NOMO-1 treated with dmso at 0.1 percent for 144 hours (cell line): ENCODE results near the gene KRTAP2-3.
"Not testable (repeated sequence)": the region's sequence is repeated elsewhere in the genome, so short reads cannot be mapped to it uniquely, and the experiment has no call there.

Experiments used
- DNase-seq: peaks from one replicate; lab custom pipeline; 2025; ENCODE audit not compliant: unreplicated experiment; lab: John Stamatoyannopoulos, UW

Gene KRTAP2-3, protein sequence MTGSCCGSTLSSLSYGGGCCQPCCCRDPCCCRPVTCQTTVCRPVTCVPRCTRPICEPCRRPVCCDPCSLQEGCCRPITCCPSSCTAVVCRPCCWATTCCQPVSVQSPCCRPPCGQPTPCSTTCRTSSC

DNA sequence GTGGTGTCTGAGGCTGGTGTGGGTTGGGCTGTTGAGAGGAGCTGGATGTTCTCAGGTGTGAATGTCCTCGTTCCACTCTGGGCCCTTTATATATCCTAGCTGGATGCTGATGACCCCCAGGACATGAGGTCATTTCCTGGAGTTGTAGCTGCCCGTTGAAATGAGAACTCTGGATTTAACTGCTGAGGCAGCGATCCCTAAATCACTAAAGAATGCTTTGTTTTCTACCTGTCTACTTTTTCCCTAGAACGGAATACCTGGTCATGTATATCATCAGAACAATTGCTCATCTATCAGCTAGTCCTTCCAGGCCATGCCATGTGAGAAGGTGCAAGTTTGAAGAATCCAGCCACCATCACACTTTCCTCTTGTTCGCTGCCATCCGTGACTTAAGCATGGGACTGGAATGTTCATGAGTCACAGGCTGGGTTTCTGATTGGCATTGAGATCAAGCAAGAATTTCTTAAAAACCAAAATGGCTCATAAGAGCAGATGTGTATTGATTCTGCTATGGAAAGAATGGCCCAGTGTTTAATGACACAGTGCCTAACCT is at the start of gene KRTAP2-3:
Gene KRTAP2-3 (minus strand): TSS at position 63 of the 553 bp plus-strand sequence. CDS start 64 bp downstream, outside the sequence.
- no peak for DNase-seq

DNA sequence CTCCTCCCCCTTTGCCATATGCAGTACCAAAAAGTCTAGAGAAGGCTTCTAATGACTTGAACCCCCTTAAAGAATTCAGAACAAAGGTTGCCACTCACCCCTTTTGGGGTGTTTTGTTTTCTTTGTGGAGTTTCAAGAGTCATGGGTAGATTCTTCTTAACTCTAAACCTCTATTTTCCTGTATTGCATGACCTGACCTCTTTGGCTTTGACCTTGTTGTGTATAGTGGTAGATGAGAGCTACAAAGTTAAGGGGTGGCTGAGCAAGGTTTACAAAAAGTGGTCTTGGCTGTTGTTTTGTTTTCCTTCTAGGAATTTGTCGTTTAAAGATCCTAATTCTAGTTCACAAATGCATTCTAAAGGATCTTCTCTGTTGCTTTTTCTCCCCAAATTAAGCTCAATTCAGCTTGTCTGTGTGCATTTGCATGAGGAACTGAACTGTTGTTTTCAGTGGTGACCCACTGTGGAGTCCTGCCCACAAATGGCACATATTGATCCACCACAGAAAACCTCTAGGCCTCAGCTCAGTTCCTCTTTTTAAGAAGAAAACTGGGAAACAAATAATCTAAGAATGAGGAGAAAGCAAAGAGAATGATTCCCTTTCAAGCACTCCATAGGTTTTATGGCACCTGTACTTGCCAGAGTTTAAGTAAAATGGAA is 48.9 kb upstream of the KRTAP2-3 start:
- DNase-seq = not testable (repeated sequence)

DNA sequence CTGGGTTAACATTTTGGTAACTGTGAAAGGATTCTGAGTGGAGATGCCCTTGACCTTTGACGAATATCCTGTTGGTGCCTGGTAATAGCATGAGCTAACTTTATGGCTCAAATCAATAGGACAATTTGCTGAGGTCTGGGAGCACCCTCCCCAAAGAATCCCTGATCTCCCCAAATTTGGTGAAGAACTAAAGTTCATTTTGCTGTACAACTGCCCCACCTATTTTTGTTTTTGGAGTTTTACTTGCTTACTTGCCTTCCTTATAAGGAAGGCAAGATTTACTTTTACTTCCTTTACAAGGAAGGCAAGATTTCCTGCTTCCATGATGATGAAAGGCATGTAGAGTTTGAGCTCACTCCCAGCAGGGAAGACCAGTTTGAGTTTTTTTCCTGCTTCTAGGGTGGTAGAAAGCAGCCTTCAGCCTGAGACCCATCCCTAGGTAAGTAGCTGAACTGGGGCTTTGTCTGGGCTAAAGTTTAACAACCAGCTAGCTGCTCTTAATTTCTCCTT is 48.1 kb upstream of the KRTAP2-3 start:
- DNase-seq = no peak

DNA sequence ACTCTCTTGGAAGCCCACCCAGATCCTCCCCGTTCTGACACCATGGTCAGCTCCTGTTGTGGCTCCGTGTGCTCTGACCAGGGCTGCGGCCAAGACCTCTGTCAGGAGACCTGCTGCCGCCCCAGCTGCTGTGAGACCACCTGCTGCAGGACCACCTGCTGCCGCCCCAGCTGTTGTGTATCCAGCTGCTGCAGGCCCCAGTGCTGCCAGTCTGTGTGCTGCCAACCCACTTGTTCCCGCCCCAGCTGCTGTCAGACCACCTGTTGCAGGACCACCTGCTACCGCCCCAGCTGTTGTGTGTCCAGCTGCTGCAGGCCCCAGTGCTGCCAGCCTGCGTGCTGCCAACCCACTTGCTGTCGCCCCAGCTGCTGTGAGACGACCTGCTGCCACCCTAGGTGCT is 45.4 kb upstream of the KRTAP2-3 start, which contains the start of gene KRTAP4-9:
Gene KRTAP4-9 (plus strand): TSS at position 43 of the 400 bp plus-strand sequence. CDS start 0 bp downstream, at position 43.
- DNase-seq = not testable (repeated sequence)

DNA sequence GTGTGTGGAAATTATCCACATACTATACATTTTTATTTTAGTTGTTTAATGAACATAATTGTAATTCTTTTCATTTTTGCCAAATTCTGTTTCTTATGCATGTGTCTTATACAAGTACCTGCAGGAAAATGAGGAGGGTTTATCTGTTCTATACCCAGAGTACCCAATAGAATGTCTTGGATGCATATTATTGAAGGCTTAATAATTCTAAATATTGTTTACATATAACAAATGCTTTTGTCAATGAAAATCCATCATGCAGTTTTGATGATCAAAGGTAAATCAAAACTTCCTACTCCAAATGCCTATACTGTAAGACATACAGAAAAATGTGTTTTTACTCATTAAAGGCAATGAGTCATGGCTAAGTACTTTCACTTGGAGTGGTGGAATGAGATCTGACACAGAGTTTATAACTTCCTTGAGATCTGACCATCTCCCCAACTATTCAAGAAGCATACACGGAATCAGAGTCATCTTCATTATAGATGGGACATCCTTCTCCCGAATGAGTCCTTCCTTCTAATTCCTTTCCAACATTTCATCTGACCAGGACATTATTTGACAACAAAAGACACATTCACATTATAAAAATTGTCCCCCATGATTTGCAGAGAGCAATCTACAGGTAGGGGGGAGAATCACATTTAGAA is 44.6 kb upstream of the KRTAP2-3 start:
- DNase-seq = not testable (repeated sequence)

DNA sequence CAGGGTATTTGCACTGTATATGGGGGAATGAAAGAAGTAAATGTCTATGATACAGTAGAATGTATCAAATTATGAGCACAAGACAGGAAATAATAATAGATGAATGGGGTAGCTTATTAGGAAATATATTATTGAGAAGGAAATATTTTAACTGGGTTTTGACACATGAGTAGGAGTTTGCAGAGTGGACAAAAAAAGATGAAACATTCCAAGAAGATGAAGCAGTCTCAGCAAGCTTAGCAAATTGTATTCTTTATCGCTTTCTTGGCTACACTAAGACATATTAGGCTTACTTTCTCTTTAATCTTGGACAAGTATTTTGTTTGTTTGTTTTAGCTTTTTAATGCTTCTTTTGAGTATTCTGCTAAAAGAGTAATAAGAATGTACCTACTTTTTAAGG is 44.0 kb upstream of the KRTAP2-3 start:
- DNase-seq = no peak

DNA sequence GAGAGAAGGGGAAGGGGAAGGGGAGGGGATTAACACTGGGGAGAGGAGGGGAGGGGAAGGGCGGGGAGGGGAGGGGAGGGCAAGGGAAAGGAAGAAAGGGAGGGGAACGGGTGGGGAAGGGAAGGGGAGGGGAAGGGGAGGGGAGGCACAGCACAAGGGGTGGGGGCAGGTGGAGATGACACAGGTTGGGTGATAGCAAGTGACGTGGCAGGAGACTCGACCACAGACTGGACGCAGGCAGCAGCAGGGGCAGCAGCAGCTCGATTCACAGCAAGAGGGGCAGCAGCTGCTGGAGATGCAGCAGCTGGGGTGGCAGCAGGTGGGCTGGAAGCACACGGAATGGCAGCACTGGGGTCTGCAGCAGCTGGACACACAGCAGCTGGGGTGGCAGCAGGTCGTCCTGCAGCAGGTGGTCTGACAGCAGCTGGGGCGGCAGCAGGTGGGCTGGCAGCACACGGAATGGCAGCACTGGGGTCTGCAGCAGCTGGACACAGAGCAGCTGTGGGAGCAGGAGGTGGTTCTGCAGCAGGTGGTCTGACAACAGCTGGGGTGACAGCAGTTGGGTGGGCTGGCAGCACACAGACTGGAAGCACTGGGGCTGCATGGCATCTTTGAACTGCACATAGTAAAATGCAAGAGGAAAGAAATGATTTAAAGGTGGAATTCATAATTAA is 41.8 kb upstream of the KRTAP2-3 start, which contains the start of gene KRTAP4-16:
Gene KRTAP4-16 (minus strand): TSS at position 624 of the 674 bp plus-strand sequence. CDS start 0 bp downstream, at position 624.
- DNase-seq = no peak

DNA sequence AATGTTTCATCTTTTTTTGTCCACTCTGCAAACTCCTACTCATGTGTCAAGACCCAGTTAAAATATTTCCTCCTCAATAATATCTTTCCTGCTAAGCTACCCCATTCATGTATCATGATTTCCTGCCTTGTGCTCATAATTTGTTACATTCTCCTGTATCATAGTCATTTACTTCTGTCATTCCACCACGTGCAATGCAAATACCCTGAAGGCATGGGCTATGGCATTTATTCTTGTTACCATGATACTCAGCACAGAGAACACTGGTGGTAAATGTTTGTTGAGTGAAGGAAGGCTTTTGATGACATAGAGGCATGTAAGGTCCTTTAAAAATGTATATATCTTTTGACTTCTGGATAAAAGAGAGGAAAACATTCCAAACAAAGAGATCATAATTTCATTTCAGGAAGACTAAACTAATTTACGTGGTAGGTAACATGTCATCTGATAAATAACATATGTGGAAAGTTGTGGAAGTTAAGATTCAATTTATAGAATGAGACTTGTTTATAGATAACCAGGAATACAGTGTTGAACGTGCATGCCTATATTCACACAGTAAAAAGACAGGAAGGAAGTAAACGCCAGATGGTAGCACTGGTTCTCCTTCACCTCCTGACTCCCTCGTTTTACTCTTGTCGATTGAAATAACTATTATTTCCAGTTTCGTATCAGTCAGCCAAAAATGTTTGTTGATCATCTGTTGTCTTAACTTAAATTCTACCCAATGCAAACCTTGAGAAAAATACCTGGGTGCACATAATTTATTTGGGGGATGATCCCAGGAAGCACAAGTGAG is 40.0 kb upstream of the KRTAP2-3 start:
- DNase-seq = not testable (repeated sequence)

DNA sequence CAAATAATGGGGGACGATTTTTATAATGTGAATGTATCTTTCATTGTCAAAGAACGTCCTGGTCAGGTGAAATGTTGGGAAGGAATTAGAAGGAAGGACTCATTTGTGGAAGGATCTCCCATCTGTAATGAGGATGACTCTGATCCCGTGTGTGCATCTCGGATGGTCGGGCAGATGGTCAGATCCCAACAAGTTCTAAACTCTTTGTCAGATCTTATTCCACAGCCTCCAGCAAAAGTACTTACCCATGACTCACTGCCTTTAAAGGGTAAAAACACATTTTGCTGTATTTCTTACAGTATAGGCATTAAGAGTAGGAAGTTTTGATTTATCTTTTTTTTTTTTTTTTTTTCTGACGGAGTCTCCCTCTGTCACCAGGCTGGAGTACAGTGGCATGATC is 38.6 kb upstream of the KRTAP2-3 start:
- no peak for DNase-seq

DNA sequence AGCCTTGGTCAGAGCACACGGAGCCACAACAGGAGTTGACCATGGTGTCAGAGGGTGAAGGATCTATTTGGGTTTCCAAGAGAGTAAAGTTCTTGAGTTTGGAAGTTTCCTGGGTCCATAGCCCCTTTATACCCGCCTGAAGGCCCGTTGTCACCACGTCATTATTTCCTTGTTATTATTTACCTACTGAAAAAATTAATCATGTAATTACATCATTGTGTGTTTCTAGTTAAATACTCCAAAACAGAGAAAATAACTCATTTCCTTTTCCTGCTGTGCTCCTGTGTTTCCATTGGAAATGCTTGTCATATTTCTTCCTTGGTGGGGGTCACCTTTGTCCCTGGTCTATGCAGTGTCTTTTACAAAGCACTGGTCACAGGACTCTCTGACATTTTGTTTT is 38.1 kb upstream of the KRTAP2-3 start, which contains the start of gene KRTAP4-8:
Gene KRTAP4-8 (minus strand): TSS at position 101 of the 400 bp plus-strand sequence. CDS start 58 bp downstream, at position 43.
- no peak for DNase-seq

DNA sequence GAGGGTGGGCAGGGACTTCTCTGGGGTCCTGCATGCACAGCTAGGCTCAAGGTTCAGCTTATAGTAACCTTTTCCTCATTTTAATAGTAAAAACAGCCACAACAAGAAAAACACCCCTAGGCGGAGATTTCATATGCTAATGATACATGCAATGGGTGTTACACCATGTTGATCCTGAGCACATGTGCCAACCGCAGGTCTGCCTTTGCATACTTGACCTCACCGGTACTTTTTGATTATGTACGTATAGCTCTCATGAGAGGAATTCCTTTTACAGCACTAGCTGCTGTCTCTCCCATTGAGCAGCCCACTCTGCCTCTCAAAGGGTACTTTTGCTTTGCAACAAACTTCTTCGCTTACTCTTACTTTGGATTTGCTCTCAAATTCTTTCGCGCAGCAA is 36.1 kb upstream of the KRTAP2-3 start:
- no peak for DNase-seq

DNA sequence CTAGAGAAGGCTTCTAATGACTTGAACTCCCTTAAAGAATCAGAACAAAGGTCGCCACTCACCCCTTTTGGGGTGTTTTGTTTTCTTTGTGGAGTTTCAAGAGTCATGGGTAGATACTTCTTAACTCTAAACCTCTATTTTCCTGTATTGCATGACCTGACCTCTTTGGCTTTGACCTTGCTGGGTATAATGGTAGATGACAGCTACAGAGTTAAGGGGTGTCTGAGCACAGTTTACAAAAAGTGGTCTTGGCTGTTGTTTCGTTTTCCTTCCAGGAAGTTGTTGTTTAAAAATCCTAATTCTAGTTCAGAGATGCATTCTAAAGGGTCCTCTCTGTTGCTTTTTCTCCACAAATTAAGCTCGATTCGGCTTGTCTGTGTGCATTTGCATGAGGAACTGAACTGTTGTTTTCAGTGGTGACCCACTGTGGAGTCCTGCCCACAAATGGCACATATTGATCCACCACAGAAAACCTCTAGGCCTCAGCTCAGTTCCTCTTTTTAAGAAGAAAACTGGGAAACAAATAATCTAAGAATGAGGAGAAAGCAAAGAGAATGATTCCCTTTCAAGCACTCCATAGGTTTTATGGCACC is 28.9 kb upstream of the KRTAP2-3 start:
- not testable (repeated sequence) for DNase-seq

DNA sequence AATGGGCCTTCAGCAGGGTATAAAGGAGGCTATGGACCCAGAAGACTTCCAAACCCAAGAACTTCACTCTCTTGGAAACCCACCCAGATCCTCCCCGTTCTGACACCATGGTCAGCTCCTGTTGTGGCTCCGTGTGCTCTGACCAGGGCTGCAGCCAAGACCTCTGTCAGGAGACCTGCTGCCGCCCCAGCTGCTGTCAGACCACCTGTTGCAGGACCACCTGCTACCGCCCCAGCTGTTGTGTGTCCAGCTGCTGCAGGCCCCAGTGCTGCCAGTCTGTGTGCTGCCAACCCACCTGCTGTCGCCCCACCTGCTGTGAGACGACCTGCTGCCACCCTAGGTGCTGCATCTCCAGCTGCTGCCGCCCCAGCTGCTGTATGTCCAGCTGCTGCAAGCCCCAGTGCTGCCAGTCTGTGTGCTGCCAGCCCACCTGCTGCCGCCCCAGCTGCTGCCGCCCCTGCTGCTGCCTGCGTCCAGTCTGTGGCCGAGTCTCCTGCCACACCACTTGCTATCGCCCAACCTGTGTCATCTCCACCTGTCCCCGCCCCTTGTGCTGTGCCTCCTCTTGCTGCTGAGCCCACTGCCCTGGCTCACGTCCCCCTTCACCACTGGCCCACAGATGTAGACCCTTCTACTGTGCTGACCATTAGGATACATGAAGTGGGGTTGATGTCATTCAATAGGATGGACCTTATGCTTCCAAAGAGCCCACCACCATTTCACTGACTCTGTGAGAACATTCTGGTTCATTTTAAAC is 24.4 kb upstream of the KRTAP2-3 start, which contains the start of gene KRTAP4-7:
Gene KRTAP4-7 (plus strand): TSS at position 51 of the 757 bp plus-strand sequence. CDS start 57 bp downstream, at position 108.
- not testable (repeated sequence) for DNase-seq

DNA sequence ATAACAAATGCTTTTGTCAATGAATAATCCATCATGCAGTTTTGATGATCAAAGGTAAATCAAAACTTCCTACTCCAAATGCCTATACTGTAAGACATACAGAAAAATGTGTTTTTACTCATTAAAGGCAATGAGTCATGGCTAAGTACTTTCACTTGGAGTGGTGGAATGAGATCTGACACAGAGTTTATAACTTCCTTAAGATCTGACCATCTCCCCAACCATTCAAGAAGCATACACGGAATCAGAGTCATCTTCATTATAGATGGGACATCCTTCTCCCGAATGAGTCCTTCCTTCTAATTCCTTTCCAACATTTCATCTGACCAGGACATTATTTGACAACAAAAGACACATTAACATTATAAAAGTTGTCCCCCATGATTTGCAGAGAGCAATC is 23.5 kb upstream of the KRTAP2-3 start:
- DNase-seq = not testable (repeated sequence)

DNA sequence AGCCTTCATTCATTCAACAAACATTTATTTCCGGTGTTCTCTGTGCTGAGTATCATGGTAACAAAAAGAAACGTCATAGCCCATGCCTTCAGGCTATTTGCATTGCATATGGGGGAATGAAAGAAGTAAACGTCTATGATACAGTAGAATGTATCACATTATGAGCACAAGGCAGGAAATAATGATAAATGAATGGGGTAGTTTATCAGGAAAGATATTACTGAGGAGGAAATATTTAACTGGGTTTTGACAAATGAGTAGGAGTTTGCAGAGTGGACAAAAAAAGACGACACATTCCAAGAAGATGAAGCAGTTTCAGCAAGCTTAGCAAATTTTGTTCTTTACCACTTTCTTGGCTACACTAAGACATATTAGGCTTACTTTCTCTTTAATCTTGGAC is 22.7 kb upstream of the KRTAP2-3 start:
- DNase-seq = no peak

DNA sequence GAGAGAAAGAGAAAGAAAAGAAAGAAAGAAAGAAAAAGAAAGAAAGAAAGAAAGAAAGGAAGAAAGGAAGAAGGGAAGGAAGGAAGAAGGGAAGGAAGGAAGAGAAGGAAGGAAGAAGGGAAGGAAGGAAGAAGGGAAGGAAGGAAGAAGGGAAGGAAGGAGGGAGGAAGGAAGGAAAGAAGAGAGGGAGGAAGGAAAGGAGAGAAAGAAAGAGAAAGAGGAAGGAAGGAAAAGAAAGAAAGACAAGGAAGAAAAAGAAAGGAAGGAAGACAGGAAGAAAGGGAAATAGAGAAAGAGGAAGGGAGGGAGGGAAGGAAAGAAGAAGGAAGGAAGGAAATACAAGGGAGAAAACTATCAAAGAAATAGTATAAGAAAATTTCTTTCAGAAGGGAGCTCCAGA is 16.9 kb upstream of the KRTAP2-3 start:
- DNase-seq = no peak

DNA sequence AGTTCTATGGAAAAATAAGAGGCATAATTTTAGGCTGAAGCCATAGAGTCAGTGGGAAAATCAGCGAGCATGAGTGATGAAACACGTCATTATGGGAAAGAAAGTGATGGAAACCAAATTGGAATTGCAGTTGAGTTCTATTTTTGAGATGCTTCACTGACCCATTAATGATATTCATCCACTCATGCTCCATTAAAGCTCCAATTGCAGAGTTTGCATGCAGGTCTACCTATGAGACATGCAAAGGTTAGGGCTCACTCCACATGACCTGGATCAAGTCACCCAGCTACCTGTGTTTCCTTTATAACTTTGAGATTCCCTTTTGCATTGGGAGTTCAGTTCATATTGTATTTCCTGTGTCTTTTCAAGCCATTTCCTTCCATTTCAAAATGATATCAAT is 13.8 kb upstream of the KRTAP2-3 start:
- no peak for DNase-seq

DNA sequence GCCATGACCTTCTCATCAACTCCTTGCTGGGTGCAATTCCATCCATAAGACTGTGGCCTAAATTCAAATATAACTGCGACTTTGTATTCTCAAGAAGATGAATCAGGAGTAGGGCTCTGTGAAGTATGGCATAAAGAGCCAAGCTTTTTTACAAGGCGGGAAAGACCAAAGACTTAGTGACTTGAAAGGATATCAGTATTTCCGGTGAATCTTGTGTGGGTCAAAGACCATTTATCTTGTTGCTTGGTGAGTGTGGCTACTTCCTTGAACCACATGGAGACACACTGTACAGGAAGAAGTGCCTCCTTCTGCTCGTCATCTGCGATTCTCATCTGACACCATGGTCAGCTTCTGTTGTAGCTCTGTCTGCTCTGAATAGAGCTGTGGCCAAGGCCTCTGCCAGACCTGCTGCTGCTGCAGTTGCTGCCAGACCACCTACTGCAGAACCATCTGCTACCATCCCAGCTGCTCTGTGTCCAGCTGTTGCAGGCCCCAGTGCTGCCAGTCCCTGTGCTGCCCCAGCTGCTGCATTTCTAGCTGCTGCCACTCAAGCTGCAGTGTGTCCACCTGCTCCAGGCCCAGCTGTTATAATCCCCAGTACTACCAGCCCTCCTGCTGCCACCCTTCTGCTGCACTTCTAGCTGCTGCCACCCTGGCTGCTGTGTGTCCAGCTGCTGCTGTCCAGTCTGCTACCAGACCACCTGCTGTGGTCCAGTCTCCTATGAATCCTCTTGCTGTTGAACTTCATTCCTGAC is 11.9 kb upstream of the KRTAP2-3 start:
- DNase-seq = no peak
